Omental fat pad (tissue), 4 donors: ENCODE results near the gene H6PD. TPM values are rescaled to one million over a fixed set of nuclear protein-coding genes. Genes with fewer than 3 reads are reported as not detected.

Experiments
- ATAC-seq: fragments of 150-250 bp; one replicate; pipeline ENCODE4 v1.9.1; 2016; ENCODE audit warnings: mild to moderate bottlenecking, moderate library complexity; ENCODE audit not compliant: low FRiP score
- DNase-seq: peaks from one replicate; pipeline ENCODE4 v3.0.0-alpha.2; 2019; ENCODE audit warnings: low spot score
- CTCF ChIP-seq, 3 donors: fragments of 450-650 bp; IDR thresholded peaks; one replicate each; pipeline ENCODE4 v1.5.1; 2016 to 2017; ENCODE audit warnings: antibody characterized with exemption in 3 of 3, mild to moderate bottlenecking in 3 of 3, moderate library complexity in 2 of 3
- total RNA-seq, 4 donors: library from RNA; depleted of rRNA; stranded (reverse); fragments of >200 nt; gene quantifications; one replicate each; pipeline ENCODE4 v1.1.0, GENCODE V29; 2016

The H6PD gene, protein sequence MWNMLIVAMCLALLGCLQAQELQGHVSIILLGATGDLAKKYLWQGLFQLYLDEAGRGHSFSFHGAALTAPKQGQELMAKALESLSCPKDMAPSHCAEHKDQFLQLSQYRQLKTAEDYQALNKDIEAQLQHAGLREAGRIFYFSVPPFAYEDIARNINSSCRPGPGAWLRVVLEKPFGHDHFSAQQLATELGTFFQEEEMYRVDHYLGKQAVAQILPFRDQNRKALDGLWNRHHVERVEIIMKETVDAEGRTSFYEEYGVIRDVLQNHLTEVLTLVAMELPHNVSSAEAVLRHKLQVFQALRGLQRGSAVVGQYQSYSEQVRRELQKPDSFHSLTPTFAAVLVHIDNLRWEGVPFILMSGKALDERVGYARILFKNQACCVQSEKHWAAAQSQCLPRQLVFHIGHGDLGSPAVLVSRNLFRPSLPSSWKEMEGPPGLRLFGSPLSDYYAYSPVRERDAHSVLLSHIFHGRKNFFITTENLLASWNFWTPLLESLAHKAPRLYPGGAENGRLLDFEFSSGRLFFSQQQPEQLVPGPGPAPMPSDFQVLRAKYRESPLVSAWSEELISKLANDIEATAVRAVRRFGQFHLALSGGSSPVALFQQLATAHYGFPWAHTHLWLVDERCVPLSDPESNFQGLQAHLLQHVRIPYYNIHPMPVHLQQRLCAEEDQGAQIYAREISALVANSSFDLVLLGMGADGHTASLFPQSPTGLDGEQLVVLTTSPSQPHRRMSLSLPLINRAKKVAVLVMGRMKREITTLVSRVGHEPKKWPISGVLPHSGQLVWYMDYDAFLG
- 100 to 1,000 TPM in 1 of 4 donors, 10 to 100 TPM in 3; 75.5 to 142 (median 82.7) TPM for total RNA-seq

GRCh38 chr1:9234223-9235095, at the start of gene H6PD:
Gene H6PD, plus strand, starts transcription at chr1:9234774. Its CDS starts 10,161 bp downstream, at chr1:9244935.
- peak in 2 of 3 donors; percentile 46 to 85 for TF ChIP-seq CTCF (IDR thresholded peaks at IDR 0.05)
- ATAC-seq (peak; percentile 79), DNase-seq (peak; percentile 59)

DNA sequence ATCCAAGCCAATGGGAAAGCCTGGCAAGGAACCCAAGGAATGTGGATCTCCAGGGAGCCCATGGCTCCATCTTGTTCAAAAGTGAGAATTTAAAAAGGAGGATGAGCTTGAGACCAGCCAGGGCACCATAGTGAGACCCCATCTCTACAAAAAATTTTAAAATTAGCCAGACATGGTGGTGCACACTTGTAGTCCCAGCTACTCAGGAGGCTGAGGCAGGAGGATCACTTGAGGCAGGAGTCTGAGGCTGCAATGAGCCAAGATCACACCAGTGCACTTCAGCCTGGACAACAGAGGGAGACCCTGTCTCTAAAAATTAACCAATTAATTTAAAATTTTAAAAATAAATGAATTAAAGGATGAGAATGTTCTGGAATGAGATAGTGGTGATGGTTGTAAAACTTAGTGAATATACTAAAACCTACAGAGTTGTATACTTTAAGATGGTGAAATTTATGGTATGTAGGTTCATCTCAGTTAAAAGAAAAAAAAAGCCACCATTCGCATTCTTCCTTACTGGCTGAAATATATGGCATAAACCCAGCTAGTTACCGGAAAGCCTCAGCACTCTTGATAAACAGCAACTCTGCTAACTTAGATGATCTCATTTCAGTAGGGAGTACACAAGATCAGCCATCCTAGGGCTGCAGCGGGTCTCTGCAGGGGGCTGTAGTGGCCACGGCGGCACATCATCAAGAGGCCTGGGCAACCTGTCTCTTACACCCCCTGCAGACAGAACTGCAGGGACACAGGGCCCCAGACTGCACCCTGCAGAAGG, 48.3 kb upstream of the H6PD start:
- no peak for DNase-seq
- TF ChIP-seq CTCF (IDR thresholded peaks at IDR 0.05): no peak

GRCh38 chr1:9187004-9187403, 47.6 kb upstream of the H6PD start:
- TF ChIP-seq CTCF (IDR thresholded peaks at IDR 0.05): no peak
- no peak for ATAC-seq
- DNase-seq: no peak

More for the DNA sequence above, 48.3 kb upstream of the H6PD start:
- ATAC-seq: no peak

- no peak for DNase-seq
- TF ChIP-seq CTCF (IDR thresholded peaks at IDR 0.05): no peak
- no peak for ATAC-seq
These were observed 44.3 kb upstream of the H6PD start for GRCh38 chr1:9190234-9190633.

- no peak for DNase-seq
- TF ChIP-seq CTCF (IDR thresholded peaks at IDR 0.05): no peak
- ATAC-seq: no peak
These were observed 43.3 kb upstream of the H6PD start for GRCh38 chr1:9191231-9191630.
